ENCODE results near the gene BHLHA9. TPM values are rescaled to one million over a fixed set of nuclear protein-coding genes. Genes with fewer than 3 reads are reported as not detected.

Gene BHLHA9
- total RNA-seq = not detected in 2 replicates

DNA sequence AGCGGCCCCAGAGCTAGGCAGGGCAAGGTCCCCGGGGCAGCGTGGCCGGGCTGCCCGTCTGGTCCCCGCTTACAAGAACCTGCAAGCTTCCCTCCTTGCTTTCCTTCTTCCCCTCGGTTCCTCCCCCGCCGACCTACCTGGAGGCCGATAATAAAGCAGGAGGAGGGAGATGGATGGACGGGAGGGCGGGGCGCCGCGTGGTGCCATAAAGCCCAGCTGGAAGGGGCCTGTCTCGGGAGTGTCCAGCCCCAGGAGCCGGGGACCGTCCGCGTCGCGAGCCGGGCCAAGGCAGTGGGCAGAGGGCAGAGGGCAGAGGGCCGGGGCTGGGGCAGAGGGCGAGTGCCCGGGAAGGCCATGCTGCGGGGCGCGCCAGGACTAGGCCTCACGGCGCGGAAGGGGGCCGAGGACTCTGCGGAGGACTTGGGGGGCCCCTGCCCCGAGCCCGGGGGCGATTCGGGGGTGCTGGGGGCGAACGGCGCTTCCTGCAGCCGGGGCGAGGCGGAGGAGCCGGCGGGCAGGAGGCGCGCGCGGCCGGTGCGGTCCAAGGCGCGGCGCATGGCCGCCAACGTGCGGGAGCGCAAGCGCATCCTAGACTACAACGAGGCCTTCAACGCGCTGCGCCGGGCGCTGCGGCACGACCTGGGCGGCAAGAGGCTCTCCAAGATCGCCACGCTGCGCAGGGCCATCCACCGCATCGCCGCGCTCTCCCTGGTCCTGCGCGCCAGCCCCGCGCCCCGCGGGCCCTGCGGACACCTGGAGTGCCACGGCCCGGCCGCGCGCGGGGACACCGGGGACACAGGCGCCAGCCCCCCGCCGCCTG is at the start of gene BHLHA9:
TSS of gene BHLHA9 (plus strand) at position 235 of the 820 bp plus-strand sequence. CDS start at position 355, 120 bp downstream.

Other genes starting within 250 kb of the BHLHA9 start
- gene ABR, start 90.5 kb upstream of the BHLHA9 start, total RNA-seq = 76.3 and 92.6 TPM in 2 replicates
- under 0.01 TPM in 1 of 2 replicates, not detected in the other for gene TRARG1, start 9.2 kb downstream of the BHLHA9 start, total RNA-seq
- 683 and 752 TPM in 2 replicates for gene YWHAE, start 129.8 kb downstream of the BHLHA9 start, total RNA-seq
- gene CRK, start 185.8 kb downstream of the BHLHA9 start, total RNA-seq = 117 and 135 TPM in 2 replicates
- gene MYO1C, start 222.2 kb downstream of the BHLHA9 start, total RNA-seq = 209 and 216 TPM in 2 replicates
- 34.2 and 35.7 TPM in 2 replicates for gene INPP5K, start 246.2 kb downstream of the BHLHA9 start, total RNA-seq

Measured in articular chondrocyte of knee joint (primary cell).